ENCODE results near the gene PCK1. TPM values are rescaled to one million over a fixed set of nuclear protein-coding genes. Genes with fewer than 3 reads are reported as not detected.

PCK1 gene
- total and polyA plus RNA-seq, 2 of the 8 experiments (the other 6 are each of a cell fraction or from before 2014, with no cell fraction given), result not detected

GRCh38 chr20:57559289-57559634, 1.6 kb upstream of the PCK1 start:
- Histone ChIP-seq H4K91ac (replicated peaks; ENCODE audit: insufficient read length, low read length) (no peak overlapping the region), H3K4me3 (ENCODE audit: extremely low read depth in 1 of 4, insufficient read depth in 2 of 4, low read depth in 3 of 4, low read length in 4 of 4) (no peak overlapping the region), H3K4me1 (replicated peaks in 1 of 4; ENCODE audit: control insufficient read depth in 3 of 4, insufficient read depth in 4 of 4, low read length in 3 of 4) (no peaks in the 10 kb centered on the region), H3K36me3 (ENCODE audit: control insufficient read depth in 2 of 4, insufficient read depth in 4 of 4, low read length in 3 of 4) (no peaks in the 10 kb centered on the region), H2BK120ac (replicated peaks; ENCODE audit: low read depth, low read length) (no peak overlapping the region), H3K23ac (ENCODE audit: insufficient read length) (no peak overlapping the region), H4K20me1 (replicated peaks in 1 of 2; ENCODE audit: control insufficient read depth in 1 of 2, insufficient read depth in 2 of 2, low read length in 2 of 2) (no peaks in the 10 kb centered on the region), H3K9ac (replicated peaks in 1 of 4; ENCODE audit: extremely low read depth in 1 of 4, low read depth in 3 of 4, low read length in 3 of 4) (no peak overlapping the region), H2AFZ (ENCODE audit: low read length) (no peak overlapping the region), H3K23me2 (ENCODE audit: low read depth, low read length) (no peaks in the 10 kb centered on the region), H3K79me1 (ENCODE audit: low read depth, low read length) (no peaks in the 10 kb centered on the region), H3K14ac (ENCODE audit: insufficient read length) (no peak overlapping the region), H2BK15ac (ENCODE audit: low read length) (no peak overlapping the region), H3K27me3 (replicated peaks in 1 of 4; ENCODE audit: control insufficient read depth in 3 of 4, extremely low read depth in 1 of 4, insufficient read depth in 3 of 4, low read length in 3 of 4) (no peaks in the 10 kb centered on the region), H3K18ac (ENCODE audit: extremely low read depth, low read length) (no peak overlapping the region), H3K27ac (ENCODE audit: low read depth, low read length) (no peak overlapping the region), H4K5ac (ENCODE audit: insufficient read length, low read depth, low read length) (no peak overlapping the region), H2AK5ac (ENCODE audit: low read depth, low read length) (no peak overlapping the region), H3K9me3 (ENCODE audit: insufficient read depth in 2 of 2, low read depth in 1 of 2, low read length in 1 of 2) (no peaks in the 10 kb centered on the region), H3K4ac (replicated peaks; ENCODE audit: insufficient read length, low read depth, low read length) (no peak overlapping the region), H3K4me2 (ENCODE audit: insufficient read depth in 1 of 2, low read depth in 2 of 2, low read length in 2 of 2) (no peak overlapping the region), H2BK5ac (ENCODE audit: low read depth, low read length) (no peak overlapping the region), H3K56ac (replicated peaks; ENCODE audit: insufficient read length, low read depth, low read length) (no peak overlapping the region), H2BK20ac (ENCODE audit: low read length) (no peak overlapping the region), H2BK12ac (ENCODE audit: low read depth, low read length) (no peak overlapping the region), H4K8ac (ENCODE audit: extremely low read depth, insufficient read depth, low read length) (no peak overlapping the region), H3K79me2 (ENCODE audit: control insufficient read depth in 1 of 2, insufficient read depth in 2 of 2, low read length in 2 of 2) (no peaks in the 10 kb centered on the region)
- CTCF ChIA-PET (ENCODE audit: partially characterized antibody), result interaction anchor here (0.6 to 6.3 kb wide), 2 partner anchors 15 to 32 kb away, joined by 3 to 46 read pairs; no protein-coding TSS in a partner anchor
- TF ChIP-seq JUN (IDR thresholded peaks at IDR 0.05; ENCODE audit: low read depth, low read length), result no peak
- no peak for TF ChIP-seq GTF2F1 (IDR thresholded peaks at IDR 0.05; ENCODE audit: borderline replicate concordance, low read depth, low read length)
- 85% methylated on average over 10 of the region's 10 CpGs; no CpG with 5 or more reads in 1 of the 2 experiments for WGBS, 2 experiments (ENCODE audit: extremely low coverage in 1 of 2, insufficient coverage in 1 of 2, insufficient read length in 1 of 2, insufficient replicate concordance in 2 of 2, low coverage in 1 of 2, low lambda C conversion rate in 2 of 2, missing lambda C conversion rate in 1 of 2)
- POLR2A ChIA-PET (ENCODE audit: partially characterized antibody), result no interaction called here
- no peak for FAIRE-seq
- no peak for DNase-seq (ENCODE audit: low read depth in 1 of 2, low spot score in 2 of 2)

Measured in H1 (cell line).